WTC11 (cell line): ENCODE measurements around the gene DOCK7.

Source experiments
- CBFB ChIP-seq: sonication (generic); formaldehyde crosslinking; IDR thresholded peaks from 2 replicates; pipeline ENCODE4 v1.8.1; 2022; ENCODE audit warnings: mild to moderate bottlenecking, low read depth, missing genetic modification reagents
- E2F1 ChIP-seq: sonication (generic); formaldehyde crosslinking; IDR thresholded peaks from 2 replicates; pipeline ENCODE4 v1.8.0; 2022; ENCODE audit warnings: mild to moderate bottlenecking, missing genetic modification reagents

- TF ChIP-seq E2F1 (CRISPR knock-in tag) = no peak
- no peak for TF ChIP-seq CBFB (CRISPR knock-in tag)
These were observed 230.2 kb downstream of the DOCK7 start for GRCh38 chr1:62457955-62458354.
